GM23338 (cell line): ENCODE results near the gene METTL26. TPM values are rescaled to one million over a fixed set of nuclear protein-coding genes. Genes with fewer than 3 reads are reported as not detected.
A peak's percentile ranks its signal among the peaks of the same experiment; 100 is the strongest.

Source experiments
- ATAC-seq: fragments of 200-7000 bp; cut with Tn5 transposase; 3 replicates; pipeline ENCODE4 v1.9.1; 2020
- DNase-seq: peaks from one replicate; pipeline ENCODE4 v3.0.0-alpha.2; 2015; ENCODE audit warnings: low spot score
- H2AFZ ChIP-seq: fragments of 200-600 bp; sonication (generic); 2 replicates; pipeline ENCODE4 v1.8.0; 2016; ENCODE audit warnings: antibody characterized with exemption, mild to moderate bottlenecking, moderate library complexity
- H3F3A ChIP-seq: fragments of 200-600 bp; sonication (generic); replicated peaks from 2 replicates; pipeline ENCODE4 v1.8.0; 2017; ENCODE audit warnings: antibody characterized with exemption, mixed run types, low read depth
- H3K27ac ChIP-seq: fragments of 200-600 bp; sonication (generic); 2 replicates; pipeline ENCODE4 v1.6.1; 2016; ENCODE audit warnings: low read depth
- H3K27me3 ChIP-seq: fragments of 200-600 bp; sonication (generic); 2 replicates; pipeline ENCODE4 v1.8.0; 2016; ENCODE audit warnings: mild to moderate bottlenecking, mixed run types, moderate library complexity; ENCODE audit not compliant: insufficient read depth
- H3K36me3 ChIP-seq: fragments of 200-600 bp; sonication (generic); 2 replicates; pipeline ENCODE4 v1.8.0; 2016; ENCODE audit warnings: mild to moderate bottlenecking; ENCODE audit not compliant: insufficient read depth
- H3K4me1 ChIP-seq: fragments of 200-600 bp; sonication (generic); 2 replicates; pipeline ENCODE4 v1.8.0; 2016; ENCODE audit warnings: mild to moderate bottlenecking, moderate library complexity; ENCODE audit not compliant: insufficient read depth
- H3K4me2 ChIP-seq: fragments of 200-600 bp; sonication (generic); 2 replicates; pipeline ENCODE4 v1.7.1; 2017; ENCODE audit warnings: mixed run types
- H3K4me3 ChIP-seq: fragments of 200-600 bp; sonication (generic); 2 replicates; pipeline ENCODE4 v1.6.1; 2016; ENCODE audit warnings: mixed run types
- H3K79me2 ChIP-seq: fragments of 200-600 bp; sonication (generic); replicated peaks from 2 replicates; pipeline ENCODE4 v1.8.0; 2017; ENCODE audit warnings: mild to moderate bottlenecking; ENCODE audit not compliant: insufficient read depth
- H3K9me2 ChIP-seq: fragments of 200-600 bp; sonication (generic); 2 replicates; pipeline ENCODE4 v1.8.0; 2017; ENCODE audit not compliant: insufficient read depth
- H4K20me1 ChIP-seq: fragments of 200-600 bp; sonication (generic); replicated peaks from 2 replicates; pipeline ENCODE4 v1.8.0; 2017; ENCODE audit warnings: mild to moderate bottlenecking; ENCODE audit not compliant: insufficient read depth
- H3K27ac Mint-ChIP-seq: 2 replicates; pipeline ENCODE4 v1.8.0; 2020; ENCODE audit warnings: inconsistent platforms, mild to moderate bottlenecking, moderate library complexity, mixed read lengths
- H3K27me3 Mint-ChIP-seq: 3 replicates; pipeline ENCODE4 v1.8.0; 2022; ENCODE audit warnings: low read depth, mild to moderate bottlenecking, moderate library complexity, mixed read lengths, inconsistent platforms; ENCODE audit not compliant: insufficient read depth, poor library complexity
- H3K36me3 Mint-ChIP-seq: 3 replicates; pipeline ENCODE4 v1.8.0; 2021; ENCODE audit warnings: low read depth, mild to moderate bottlenecking, inconsistent platforms, moderate library complexity, mixed read lengths
- H3K4me1 Mint-ChIP-seq: 3 replicates; pipeline ENCODE4 v1.8.0; 2020; ENCODE audit warnings: mild to moderate bottlenecking, inconsistent platforms, mixed read lengths
- H3K4me3 Mint-ChIP-seq: 3 replicates; pipeline ENCODE4 v1.8.0; 2021; ENCODE audit warnings: moderate library complexity, mild to moderate bottlenecking, inconsistent platforms, mixed read lengths
- H3K9me3 Mint-ChIP-seq: 3 replicates; pipeline ENCODE4 v1.8.0; 2020; ENCODE audit warnings: moderate library complexity, mild to moderate bottlenecking, inconsistent platforms, mixed read lengths
- CREB1 ChIP-seq: fragments of 250-450 bp; sonication (Bioruptor Pico); IDR thresholded peaks from 2 replicates; pipeline ENCODE4 v1.5.0; 2020; ENCODE audit warnings: low read depth, mild to moderate bottlenecking, moderate library complexity
- CTCF ChIP-seq, 2 experiments: fragments of 200-600 bp in 1 of 2; sonication (generic) in 1 of 2; conservative IDR thresholded peaks; 2 replicates each; pipeline versions ENCODE4 v1.5.1 to v1.6.1; 2016 to 2017; ENCODE audit warnings: antibody characterized with exemption in 2 of 2, low read depth in 2 of 2, mild to moderate bottlenecking in 2 of 2, moderate library complexity in 1 of 2
- ETS1 ChIP-seq: IDR thresholded peaks from 2 replicates; pipeline ENCODE4 v1.6.1; 2016; ENCODE audit warnings: antibody characterized with exemption
- EZH2 ChIP-seq: fragments of 200-600 bp; sonication (generic); IDR thresholded peaks from one replicate; pipeline ENCODE4 v1.8.0; 2017; ENCODE audit warnings: antibody characterized with exemption, mild to moderate bottlenecking, low read depth; ENCODE audit not compliant: unreplicated experiment
- EZH2phosphoT487 ChIP-seq: fragments of 200-600 bp; sonication (generic); IDR thresholded peaks from one replicate; pipeline ENCODE4 v1.8.1; 2018; ENCODE audit warnings: antibody characterized with exemption; ENCODE audit not compliant: unreplicated experiment
- JUNB ChIP-seq: IDR thresholded peaks from one replicate; pipeline ENCODE4 v1.6.1; 2016; ENCODE audit warnings: antibody characterized with exemption; ENCODE audit not compliant: unreplicated experiment
- NANOG ChIP-seq: IDR thresholded peaks from 2 replicates; pipeline ENCODE4 v1.6.1; 2016; ENCODE audit warnings: antibody characterized with exemption, borderline replicate concordance
- POLR2AphosphoS5 ChIP-seq: IDR thresholded peaks from 2 replicates; pipeline ENCODE4 v1.6.1; 2016; ENCODE audit warnings: antibody characterized with exemption, low read depth
- REST ChIP-seq: IDR thresholded peaks from one replicate; pipeline ENCODE4 v1.6.1; 2018; ENCODE audit warnings: antibody characterized with exemption; ENCODE audit not compliant: unreplicated experiment
- ZNF114 ChIP-seq: fragments of 250-450 bp; sonication (Bioruptor Pico); IDR thresholded peaks from 2 replicates; pipeline ENCODE4 v1.5.0; 2020; ENCODE audit warnings: mild to moderate bottlenecking, moderate library complexity
- ZNF331 ChIP-seq: fragments of 250-450 bp; sonication (Bioruptor Pico); IDR thresholded peaks from 2 replicates; pipeline ENCODE4 v1.5.0; 2020; ENCODE audit warnings: low read depth, mild to moderate bottlenecking, moderate library complexity
- polyA plus RNA-seq: library from polyadenylated mRNA; unstranded; fragments of >200 nt; fragmentation: Nextera tagmentation; extraction: Ambion mirVana; gene quantifications from 2 replicates; pipeline ENCODE4 v1.2.1, GENCODE V29; 2016
- total RNA-seq: library from RNA; depleted of rRNA; stranded (reverse); fragments of >200 nt; shearing (Covaris generic); gene quantifications from 2 replicates; pipeline ENCODE4 v1.2.3, GENCODE V29; 2014

The METTL26 gene
- total and polyA plus RNA-seq, 2 experiments from 2014 or later, result 153 to 223 TPM

- DNase-seq (no peak), ATAC-seq (no peak)
- TF ChIP-seq CREB1, result no peak
- no peak for TF ChIP-seq ETS1
- TF ChIP-seq NANOG, result no peak
- no peak for TF ChIP-seq EZH2phosphoT487
- TF ChIP-seq POLR2AphosphoS5, result no peak
- Histone ChIP-seq H3K4me2 (no peak overlapping the region), H3K9me2 (no peaks in the 10 kb centered on the region), H3K36me3 (peaks cover 11% of the 10 kb centered on the region; the same call in 1 of the 2 replicates), H3K79me2 (peaks cover 16% of the 10 kb centered on the region), H4K20me1 (no peaks in the 10 kb centered on the region; the same call in 1 of the 2 replicates), H3K27me3 (no peaks in the 10 kb centered on the region), H3K4me1 (no peaks in the 10 kb centered on the region), H3K4me3 (peak overlapping the region; percentile 91; the same call in 1 of the 2 replicates), H2AFZ (no peak overlapping the region), H3K27ac (0 out of 2 replicates have a peak overlapping the region, but pooled peaks have one; percentile 45), H3F3A (peaks cover 6% of the 10 kb centered on the region; the same call in 1 of the 2 replicates)
- Mint-ChIP-seq H3K4me1 (no peaks in the 10 kb centered on the region), H3K36me3 (peaks cover 23% of the 10 kb centered on the region), H3K27me3 (peaks cover 4% of the 10 kb centered on the region), H3K27ac (no peak overlapping the region; the same call in 1 of the 2 replicates), H3K4me3 (peak overlapping the region; percentile 71; the same call in 2 of the 3 replicates), H3K9me3 (no peaks in the 10 kb centered on the region; the same call in 2 of the 3 replicates)
These were observed 31.1 kb upstream of the METTL26 start for GRCh38 chr16:667113-667779.

- H3K4me3 Mint-ChIP-seq, result no peak overlapping the region
- H3K27ac Mint-ChIP-seq, result no peak overlapping the region
- ATAC-seq, result no peak
These were observed 30.5 kb upstream of the METTL26 start for GRCh38 chr16:666572-666971.

GRCh38 chr16:662597-662996 is 26.5 kb upstream of the METTL26 start:
- Mint-ChIP-seq H3K27me3 (peaks cover 4% of the 10 kb centered on the region), H3K4me1 (no peaks in the 10 kb centered on the region), H3K27ac (no peak overlapping the region), H3K9me3 (no peaks in the 10 kb centered on the region; the same call in 2 of the 3 replicates), H3K36me3 (peaks cover 8% of the 10 kb centered on the region; the same call in 1 of the 3 replicates), H3K4me3 (no peak overlapping the region)
- Histone ChIP-seq H3F3A (0 out of 2 replicates have a peak, but pooled peaks cover 4% of the 10 kb centered on the region), H3K4me1 (no peaks in the 10 kb centered on the region), H4K20me1 (no peaks in the 10 kb centered on the region), H3K27me3 (no peaks in the 10 kb centered on the region), H3K4me3 (no peak overlapping the region), H2AFZ (no peak overlapping the region), H3K36me3 (no peaks in the 10 kb centered on the region), H3K9me2 (no peaks in the 10 kb centered on the region), H3K79me2 (no peaks in the 10 kb centered on the region), H3K27ac (no peak overlapping the region), H3K4me2 (no peak overlapping the region)
- ATAC-seq (no peak), DNase-seq (no peak)
- no peak for TF ChIP-seq CTCF (conservative IDR thresholded peaks at IDR 0.05; ENCODE audit: low read depth in 2 of 2)
- TF ChIP-seq NANOG, result no peak
- TF ChIP-seq ZNF114 (CRISPR knock-in tag), result no peak
- no peak for TF ChIP-seq JUNB
- TF ChIP-seq EZH2phosphoT487, result no peak
- TF ChIP-seq POLR2AphosphoS5, result no peak
- TF ChIP-seq REST, result no peak
- no peak for TF ChIP-seq ZNF331 (CRISPR knock-in tag)
- no peak for TF ChIP-seq CREB1

More at GRCh38 chr16:666572-666971, 30.5 kb upstream of the METTL26 start:
- Mint-ChIP-seq H3K4me1 (no peaks in the 10 kb centered on the region), H3K36me3 (peaks cover 23% of the 10 kb centered on the region), H3K9me3 (no peaks in the 10 kb centered on the region; the same call in 2 of the 3 replicates), H3K27me3 (peaks cover 4% of the 10 kb centered on the region)
- Histone ChIP-seq H3K27me3 (no peaks in the 10 kb centered on the region), H3K36me3 (peaks cover 11% of the 10 kb centered on the region; the same call in 1 of the 2 replicates), H3K4me3 (no peak overlapping the region), H3K9me2 (no peaks in the 10 kb centered on the region), H3K4me1 (no peaks in the 10 kb centered on the region), H2AFZ (no peak overlapping the region), H4K20me1 (no peaks in the 10 kb centered on the region; the same call in 1 of the 2 replicates), H3K27ac (no peak overlapping the region), H3K4me2 (no peak overlapping the region), H3K79me2 (peaks cover 16% of the 10 kb centered on the region), H3F3A (peaks cover 6% of the 10 kb centered on the region; the same call in 1 of the 2 replicates)
- no peak for DNase-seq
- no peak for TF ChIP-seq JUNB
- no peak for TF ChIP-seq EZH2
